ENCODE measurements around the gene SYT3. TPM values are rescaled to one million over a fixed set of nuclear protein-coding genes. Genes with fewer than 3 reads are reported as not detected.

Gene SYT3
- total RNA-seq, 4 donors from 2014 or later: 0.09 TPM; not detected in 3

- no peaks in the 10 kb centered on the region for H3K36me3 ChIP-seq
- intact Hi-C loops (cut with DNase I; ENCODE audit: low total_unique reads): no loop called here
- peaks cover 0 to 9% (median 0%) of the 10 kb centered on the region in 3 donors for H3K9me3 ChIP-seq
- H3K27me3 ChIP-seq: peaks cover 13 to 29% (median 23%) of the 10 kb centered on the region in 3 donors
- no peak for TF ChIP-seq CTCF (IDR thresholded peaks at IDR 0.05 in 4 of 5, conservative IDR thresholded peaks at IDR 0.05 in 1 of 5)
- TF ChIP-seq POLR2A (IDR thresholded peaks at IDR 0.05): no peak
- no peak overlapping the region for H3K4me3 ChIP-seq
- no peaks in the 10 kb centered on the region for H3K4me1 ChIP-seq
- in situ Hi-C loops (cut with MboI; ENCODE audit: low sequenced_read_pairs in 4 of 4): loop anchor here in 1 of 4 donors (25.0 kb wide), 1 partner anchor 547 kb away; no protein-coding TSS in a partner anchor
- H3K27ac ChIP-seq: no peak overlapping the region
- DNase-seq: no peak
- no peak for ATAC-seq
Observed at GRCh38 chr19:50633973-50634372, 5.7 kb downstream of the SYT3 start.

- Histone ChIP-seq H3K27me3 (peaks cover 6 to 23% (median 17%) of the 10 kb centered on the region in 3 donors), H3K27ac (no peak overlapping the region), H3K36me3 (no peaks in the 10 kb centered on the region), H3K4me3 (no peak overlapping the region), H3K4me1 (no peaks in the 10 kb centered on the region), H3K9me3 (peaks cover 0 to 9% (median 0%) of the 10 kb centered on the region in 3 donors)
- TF ChIP-seq CTCF (IDR thresholded peaks at IDR 0.05 in 4 of 5, conservative IDR thresholded peaks at IDR 0.05 in 1 of 5) (no peak), POLR2A (IDR thresholded peaks at IDR 0.05) (no peak)
- intact Hi-C loops (cut with DNase I; ENCODE audit: low total_unique reads): no loop called here
- DNase-seq: no peak
- in situ Hi-C loops (cut with MboI; ENCODE audit: low sequenced_read_pairs in 4 of 4): loop anchor here in 1 of 4 donors (25.0 kb wide), 1 partner anchor 546 kb away; no protein-coding TSS in a partner anchor
- no peak for ATAC-seq
Observed at GRCh38 chr19:50633359-50633758, 6.3 kb downstream of the SYT3 start.

- Histone ChIP-seq H3K27me3 (peaks cover 0 to 16% (median 9%) of the 10 kb centered on the region in 3 donors), H3K27ac (no peak overlapping the region), H3K9me3 (peaks cover 0 to 9% (median 0%) of the 10 kb centered on the region in 3 donors), H3K4me3 (no peak overlapping the region), H3K36me3 (no peaks in the 10 kb centered on the region), H3K4me1 (no peaks in the 10 kb centered on the region)
- TF ChIP-seq POLR2A (IDR thresholded peaks at IDR 0.05) (no peak), CTCF (IDR thresholded peaks at IDR 0.05 in 4 of 5, conservative IDR thresholded peaks at IDR 0.05 in 1 of 5) (no peak)
- DNase-seq (no peak), ATAC-seq (no peak)
- in situ Hi-C loops (cut with MboI; ENCODE audit: low sequenced_read_pairs in 4 of 4) (loop anchor here in 1 of 4 donors (25.0 kb wide), 1 partner anchor 545 kb away; no protein-coding TSS in a partner anchor), intact Hi-C loops (cut with DNase I; ENCODE audit: low total_unique reads) (no loop called here)
Observed at GRCh38 chr19:50632151-50632835, 7.4 kb downstream of the SYT3 start.

GRCh38 chr19:50629801-50630200 is 9.9 kb downstream of the SYT3 start:
- H3K4me1 ChIP-seq: no peaks in the 10 kb centered on the region
- in situ Hi-C loops (cut with MboI; ENCODE audit: low sequenced_read_pairs in 4 of 4): loop anchor here in 1 of 4 donors (25.0 kb wide), 1 partner anchor 542 kb away; no protein-coding TSS in a partner anchor
- H3K27ac ChIP-seq: no peak overlapping the region
- DNase-seq (no peak), ATAC-seq (no peak)
- peaks cover 0 to 10% (median 0%) of the 10 kb centered on the region in 3 donors for H3K27me3 ChIP-seq
- intact Hi-C loops (cut with DNase I; ENCODE audit: low total_unique reads): no loop called here
- no peak for TF ChIP-seq POLR2A (IDR thresholded peaks at IDR 0.05)
- no peak for TF ChIP-seq CTCF (IDR thresholded peaks at IDR 0.05 in 4 of 5, conservative IDR thresholded peaks at IDR 0.05 in 1 of 5)
- H3K36me3 ChIP-seq: no peaks in the 10 kb centered on the region
- H3K9me3 ChIP-seq: peaks cover 0 to 9% (median 0%) of the 10 kb centered on the region in 3 donors
- H3K4me3 ChIP-seq: no peak overlapping the region

All from gastrocnemius medialis (tissue), 4 donors.